Endothelial cell (in vitro differentiated cells): Measurements from ENCODE around the gene HBE1. TPM values are rescaled to one million over a fixed set of nuclear protein-coding genes. Genes with fewer than 3 reads are reported as not detected.
"Not testable (repeated sequence)": the region's sequence is repeated elsewhere in the genome, so short reads cannot be mapped to it uniquely, and the experiment has no call there.

Experiments used
- DNase-seq: peaks from one replicate; pipeline ENCODE4 v3.0.0; 2021; ENCODE audit warnings: low spot score
- H3K27ac Mint-ChIP-seq: one replicate; pipeline ENCODE4 v1.8.0; 2021; ENCODE audit warnings: mixed read lengths, inconsistent platforms; ENCODE audit not compliant: unreplicated experiment
- H3K27me3 Mint-ChIP-seq: one replicate; pipeline ENCODE4 v1.8.0; 2021; ENCODE audit warnings: mild to moderate bottlenecking, moderate library complexity, mixed read lengths, inconsistent platforms; ENCODE audit not compliant: unreplicated experiment
- H3K36me3 Mint-ChIP-seq: one replicate; pipeline ENCODE4 v1.8.0; 2021; ENCODE audit warnings: mild to moderate bottlenecking, low read depth, mixed read lengths, inconsistent platforms; ENCODE audit not compliant: unreplicated experiment
- H3K4me1 Mint-ChIP-seq: one replicate; pipeline ENCODE4 v1.8.0; 2021; ENCODE audit warnings: mild to moderate bottlenecking, mixed read lengths, inconsistent platforms; ENCODE audit not compliant: unreplicated experiment
- H3K4me3 Mint-ChIP-seq: one replicate; pipeline ENCODE4 v1.8.0; 2021; ENCODE audit warnings: mild to moderate bottlenecking, mixed read lengths, inconsistent platforms; ENCODE audit not compliant: unreplicated experiment
- H3K9me3 Mint-ChIP-seq: one replicate; pipeline ENCODE4 v1.8.0; 2021; ENCODE audit warnings: mixed read lengths, inconsistent platforms; ENCODE audit not compliant: unreplicated experiment
- total RNA-seq: library from RNA; stranded (reverse); fragmentation: NEBNext Ultra II Directional; extraction: Animal tissue kit (Norgen Biotek cat#: 25700); gene quantifications from one replicate; pipeline ENCODE4 v1.2.1, GENCODE V29; 2021; ENCODE audit not compliant: unreplicated experiment
- TF ChIP-seq, protein P1 (sequence below): fragments of 200-600 bp; sonication (generic); IDR thresholded peaks from one replicate; pipeline ENCODE4 v1.5.0; 2021; ENCODE audit warnings: antibody characterized with exemption; ENCODE audit not compliant: unreplicated experiment

HBE1 gene
- total RNA-seq, 1 donor from 2014 or later, result not detected

DNA sequence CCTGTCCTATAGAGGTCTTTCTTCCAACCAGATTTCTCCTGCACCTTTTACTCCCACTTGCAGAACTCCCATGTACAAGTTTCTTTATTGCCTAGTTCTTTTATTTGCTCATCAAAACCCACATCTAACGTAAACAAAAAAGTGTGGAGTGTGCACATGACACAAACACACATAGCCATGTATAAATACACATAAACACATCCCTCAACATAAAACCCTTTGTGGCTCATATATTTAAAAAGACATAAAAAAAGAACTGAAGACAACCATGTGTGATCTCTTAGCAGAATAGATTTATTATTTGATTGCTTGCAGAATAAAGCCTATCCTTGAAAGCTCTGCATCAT is 16.9 kb downstream of the HBE1 start:
- H3K36me3 Mint-ChIP-seq, result no peaks in the 10 kb centered on the region
- H3K27ac Mint-ChIP-seq, result no peak overlapping the region
- TF ChIP-seq, protein P1, sequence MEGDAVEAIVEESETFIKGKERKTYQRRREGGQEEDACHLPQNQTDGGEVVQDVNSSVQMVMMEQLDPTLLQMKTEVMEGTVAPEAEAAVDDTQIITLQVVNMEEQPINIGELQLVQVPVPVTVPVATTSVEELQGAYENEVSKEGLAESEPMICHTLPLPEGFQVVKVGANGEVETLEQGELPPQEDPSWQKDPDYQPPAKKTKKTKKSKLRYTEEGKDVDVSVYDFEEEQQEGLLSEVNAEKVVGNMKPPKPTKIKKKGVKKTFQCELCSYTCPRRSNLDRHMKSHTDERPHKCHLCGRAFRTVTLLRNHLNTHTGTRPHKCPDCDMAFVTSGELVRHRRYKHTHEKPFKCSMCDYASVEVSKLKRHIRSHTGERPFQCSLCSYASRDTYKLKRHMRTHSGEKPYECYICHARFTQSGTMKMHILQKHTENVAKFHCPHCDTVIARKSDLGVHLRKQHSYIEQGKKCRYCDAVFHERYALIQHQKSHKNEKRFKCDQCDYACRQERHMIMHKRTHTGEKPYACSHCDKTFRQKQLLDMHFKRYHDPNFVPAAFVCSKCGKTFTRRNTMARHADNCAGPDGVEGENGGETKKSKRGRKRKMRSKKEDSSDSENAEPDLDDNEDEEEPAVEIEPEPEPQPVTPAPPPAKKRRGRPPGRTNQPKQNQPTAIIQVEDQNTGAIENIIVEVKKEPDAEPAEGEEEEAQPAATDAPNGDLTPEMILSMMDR, result no peak
- no peak overlapping the region for H3K4me3 Mint-ChIP-seq
- peaks cover 2% of the 10 kb centered on the region for H3K27me3 Mint-ChIP-seq
- no peaks in the 10 kb centered on the region for H3K9me3 Mint-ChIP-seq
- DNase-seq, result no peak
- H3K4me1 Mint-ChIP-seq, result no peaks in the 10 kb centered on the region

DNA sequence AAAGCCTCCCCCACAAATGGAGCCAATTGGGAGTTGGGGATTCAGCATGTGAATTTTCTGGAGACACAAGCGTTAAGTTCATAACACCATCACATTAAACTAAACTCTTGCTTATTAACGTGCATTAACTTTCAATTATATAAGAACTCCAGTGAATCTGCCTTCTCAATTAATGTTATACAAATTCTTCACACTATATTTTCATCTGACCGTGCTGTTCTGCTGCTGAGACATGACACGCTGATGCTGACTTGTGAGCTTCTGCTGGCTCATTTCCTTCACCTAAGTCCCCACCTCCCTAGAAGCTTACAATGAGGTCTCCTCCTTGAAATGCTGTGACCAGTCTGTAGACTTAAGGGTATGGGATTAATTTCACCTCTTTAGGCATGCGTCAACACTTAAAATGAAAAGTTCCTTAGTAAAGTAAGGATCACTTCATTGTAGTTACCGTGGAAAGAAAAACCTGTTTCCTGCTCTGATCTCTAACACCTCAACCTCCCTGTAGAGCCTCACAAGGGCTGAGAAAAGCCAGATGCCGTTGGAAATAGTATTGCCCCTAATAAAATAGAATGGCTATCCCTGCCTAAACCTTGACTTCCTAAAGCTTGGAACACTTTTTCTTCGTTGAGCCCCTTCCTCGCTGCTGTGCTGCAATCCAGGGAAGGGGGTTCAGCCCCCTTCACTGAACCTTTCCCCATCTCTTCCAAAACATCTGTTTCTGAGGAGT is 17.4 kb downstream of the HBE1 start:
- Mint-ChIP-seq H3K4me3 (no peak overlapping the region), H3K27ac (no peak overlapping the region)
- no peak for DNase-seq

DNA sequence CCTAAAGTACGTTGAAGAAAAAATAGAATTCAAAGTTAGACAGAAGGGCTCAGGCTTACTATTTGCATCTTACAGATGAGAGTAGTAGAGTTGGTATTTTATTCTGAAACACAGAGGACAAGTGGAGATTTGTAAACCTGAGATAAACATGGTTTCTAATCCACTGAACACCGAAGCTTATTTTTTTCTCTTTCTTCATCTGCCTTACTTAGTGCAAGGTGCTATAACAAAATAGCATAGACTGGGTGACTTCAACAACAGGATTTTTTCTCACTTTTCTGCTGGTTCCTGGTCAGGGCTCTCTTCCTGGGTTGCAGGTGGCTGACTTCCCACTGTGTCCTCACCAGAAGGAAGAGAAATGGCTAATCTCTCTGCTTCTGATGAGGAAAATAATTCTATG is 18.0 kb downstream of the HBE1 start:
- H3K27me3 Mint-ChIP-seq, result peaks cover 3% of the 10 kb centered on the region
- TF ChIP-seq, protein P1, result no peak
- no peak for DNase-seq
- H3K9me3 Mint-ChIP-seq, result no peaks in the 10 kb centered on the region
- no peaks in the 10 kb centered on the region for H3K4me1 Mint-ChIP-seq
- H3K27ac Mint-ChIP-seq, result no peak overlapping the region
- H3K36me3 Mint-ChIP-seq, result no peaks in the 10 kb centered on the region
- H3K4me3 Mint-ChIP-seq, result no peak overlapping the region

More for the DNA sequence above, 17.4 kb downstream of the HBE1 start:
- Mint-ChIP-seq H3K27me3 (peaks cover 2% of the 10 kb centered on the region), H3K9me3 (no peaks in the 10 kb centered on the region), H3K36me3 (no peaks in the 10 kb centered on the region), H3K4me1 (no peaks in the 10 kb centered on the region)
- TF ChIP-seq, protein P1, result no peak

DNA sequence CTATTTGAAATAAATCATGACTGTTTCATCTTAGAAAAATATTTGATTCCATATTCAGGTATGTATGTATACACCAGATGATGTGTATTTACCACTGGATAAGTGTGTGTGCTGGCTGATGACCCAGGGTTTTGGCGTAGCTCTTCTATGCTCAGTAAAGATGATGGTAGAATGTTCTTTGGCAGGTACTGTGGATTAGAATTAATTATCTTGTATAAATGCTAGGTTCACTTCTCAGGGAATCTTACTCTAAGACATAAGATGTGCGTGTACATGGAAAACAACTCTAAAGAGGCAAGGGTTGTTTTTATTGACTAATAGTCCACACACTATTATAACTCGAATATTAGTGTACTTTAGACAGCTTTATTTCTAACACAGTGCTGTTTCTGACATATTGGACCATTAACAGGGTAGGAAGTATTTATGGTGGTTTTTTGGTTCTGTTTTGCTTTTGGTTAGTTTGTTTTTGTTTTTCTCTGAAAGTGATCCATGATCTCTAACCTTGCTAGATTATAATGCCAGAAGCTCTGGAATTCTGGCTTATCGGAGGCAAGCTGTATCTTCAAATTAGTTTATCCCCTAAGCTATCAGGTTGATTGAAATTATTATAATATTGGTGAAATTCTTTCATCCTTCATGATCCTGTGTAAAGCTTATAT is 19.1 kb downstream of the HBE1 start:
- no peak for DNase-seq
- Mint-ChIP-seq H3K9me3 (no peaks in the 10 kb centered on the region), H3K27ac (no peak overlapping the region), H3K4me3 (no peak overlapping the region), H3K4me1 (no peaks in the 10 kb centered on the region), H3K27me3 (peaks cover 5% of the 10 kb centered on the region), H3K36me3 (no peaks in the 10 kb centered on the region)
- TF ChIP-seq, protein P1, result no peak

DNA sequence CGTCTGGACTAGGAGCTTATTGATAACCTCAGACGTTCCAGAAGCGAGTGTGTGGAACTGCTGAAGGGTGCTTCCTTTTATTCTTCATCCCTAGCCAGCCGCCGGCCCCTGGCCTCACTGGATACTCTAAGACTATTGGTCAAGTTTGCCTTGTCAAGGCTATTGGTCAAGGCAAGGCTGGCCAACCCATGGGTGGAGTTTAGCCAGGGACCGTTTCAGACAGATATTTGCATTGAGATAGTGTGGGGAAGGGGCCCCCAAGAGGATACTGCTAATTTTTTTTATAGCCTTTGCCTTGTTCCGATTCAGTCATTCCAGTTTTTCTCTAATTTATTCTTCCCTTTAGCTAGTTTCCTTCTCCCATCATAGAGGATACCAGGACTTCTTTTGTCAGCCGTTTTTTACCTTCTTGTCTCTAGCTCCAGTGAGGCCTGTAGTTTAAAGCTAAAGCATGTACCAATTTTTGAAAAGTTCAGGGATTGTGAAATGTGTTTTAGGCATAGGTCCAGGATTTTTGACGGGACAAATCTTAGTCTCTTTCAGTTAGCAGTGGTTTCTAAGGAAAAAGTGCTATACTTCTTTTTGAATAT is 19.8 kb downstream of the HBE1 start, which contains the start of gene HBG1:
Gene HBG1, minus strand, starts transcription at position 51 of the 590 bp plus-strand sequence. CDS start 53 bp downstream, outside the sequence.
- not testable (repeated sequence) for H3K4me3 Mint-ChIP-seq, H3K27me3 Mint-ChIP-seq, H3K4me1 Mint-ChIP-seq, H3K9me3 Mint-ChIP-seq, H3K27ac Mint-ChIP-seq, DNase-seq, H3K36me3 Mint-ChIP-seq

DNA sequence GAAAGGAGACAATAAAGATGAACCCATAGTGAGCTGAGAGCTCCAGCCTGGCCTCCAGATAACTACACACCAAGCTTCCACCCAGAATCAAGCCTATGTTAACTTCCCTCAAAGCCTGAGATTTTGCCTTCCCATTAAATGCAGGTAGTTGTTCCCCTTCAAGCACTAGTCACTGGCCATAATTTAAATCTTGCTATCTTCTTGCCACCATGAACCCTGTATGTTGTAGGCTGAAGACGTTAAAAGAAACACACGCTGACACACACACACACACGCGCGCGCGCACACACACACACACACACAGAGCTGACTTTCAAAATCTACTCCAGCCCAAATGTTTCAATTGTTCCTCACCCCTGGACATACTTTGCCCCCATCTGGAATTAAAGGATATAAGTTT is 21.2 kb downstream of the HBE1 start:
- not testable (repeated sequence) for H3K36me3 Mint-ChIP-seq, H3K27ac Mint-ChIP-seq, H3K9me3 Mint-ChIP-seq, H3K4me3 Mint-ChIP-seq, H3K4me1 Mint-ChIP-seq, H3K27me3 Mint-ChIP-seq, DNase-seq
